Measurements from ENCODE around the gene EEF1AKMT4.
A peak's percentile ranks its signal among the peaks of the same experiment; 100 is the strongest.
"Not testable (repeated sequence)": the region's sequence is repeated elsewhere in the genome, so short reads cannot be mapped to it uniquely, and the experiment has no call there.

The EEF1AKMT4 gene

GRCh38 chr3:184261854-184262763, 12.6 kb downstream of the EEF1AKMT4 start:
- DNase-seq, result no peak

- no peak for DNase-seq
Measured at GRCh38 chr3:184262764-184263179, 13.3 kb downstream of the EEF1AKMT4 start.

GRCh38 chr3:184267249-184267648, 17.8 kb downstream of the EEF1AKMT4 start:
- DNase-seq, result not testable (repeated sequence)

- DNase-seq, result no peak
Measured at GRCh38 chr3:184272269-184272668, 22.8 kb downstream of the EEF1AKMT4 start.

- DNase-seq, result no peak
Measured at GRCh38 chr3:184275381-184275701, 25.9 kb downstream of the EEF1AKMT4 start.

GRCh38 chr3:184275961-184276910, 26.8 kb downstream of the EEF1AKMT4 start, which contains the start of gene ECE2:
ECE2 (plus strand) TSS chr3:184276022; CDS start chr3:184276154, 132 bp downstream.
- DNase-seq, result no peak

- DNase-seq, result no peak
Measured at GRCh38 chr3:184277366-184277765, 27.9 kb downstream of the EEF1AKMT4 start.

- no peak for DNase-seq
Measured at GRCh38 chr3:184282941-184283340, 33.5 kb downstream of the EEF1AKMT4 start.

- DNase-seq, result no peak
Measured at GRCh38 chr3:184283681-184284080, 34.2 kb downstream of the EEF1AKMT4 start.

GRCh38 chr3:184284696-184285095, 35.2 kb downstream of the EEF1AKMT4 start:
- peak; percentile 49 for DNase-seq

GRCh38 chr3:184289426-184289938, 40.0 kb downstream of the EEF1AKMT4 start:
- DNase-seq, result peak; percentile 33

GRCh38 chr3:184290331-184290730, 40.9 kb downstream of the EEF1AKMT4 start:
- no peak for DNase-seq

GRCh38 chr3:184291044-184291737, 41.7 kb downstream of the EEF1AKMT4 start:
- DNase-seq, result no peak

- no peak for DNase-seq
Measured at GRCh38 chr3:184291738-184292445, 42.4 kb downstream of the EEF1AKMT4 start.

GRCh38 chr3:184295771-184296170, 46.3 kb downstream of the EEF1AKMT4 start:
- no peak for DNase-seq

- DNase-seq, result no peak
Measured at GRCh38 chr3:184296616-184297015, 47.1 kb downstream of the EEF1AKMT4 start.

GRCh38 chr3:184298759-184299487, 49.5 kb downstream of the EEF1AKMT4 start, which contains the start of gene PSMD2:
PSMD2 (plus strand) TSS chr3:184299241; CDS start chr3:184299267, 26 bp downstream.
- DNase-seq, result peak; percentile 93

GRCh38 chr3:184299488-184300377, 50.3 kb downstream of the EEF1AKMT4 start:
- DNase-seq, result no peak

- no peak for DNase-seq
Measured at GRCh38 chr3:184300378-184300720, 50.9 kb downstream of the EEF1AKMT4 start.

- no peak for DNase-seq
Measured at GRCh38 chr3:184305577-184305976, 56.1 kb downstream of the EEF1AKMT4 start.
